GM23338 (cell line): ENCODE results near the gene GALNT13. TPM values are rescaled to one million over a fixed set of nuclear protein-coding genes. Genes with fewer than 3 reads are reported as not detected.

Experiments used
- ATAC-seq: fragments of 200-7000 bp; cut with Tn5 transposase; 3 replicates; pipeline ENCODE4 v1.9.1; 2020
- DNase-seq: peaks from one replicate; pipeline ENCODE4 v3.0.0-alpha.2; 2015; ENCODE audit warnings: low spot score
- H2AFZ ChIP-seq: fragments of 200-600 bp; sonication (generic); 2 replicates; pipeline ENCODE4 v1.8.0; 2016; ENCODE audit warnings: antibody characterized with exemption, mild to moderate bottlenecking, moderate library complexity
- H3F3A ChIP-seq: fragments of 200-600 bp; sonication (generic); replicated peaks from 2 replicates; pipeline ENCODE4 v1.8.0; 2017; ENCODE audit warnings: antibody characterized with exemption, mixed run types, low read depth
- H3K27ac ChIP-seq: fragments of 200-600 bp; sonication (generic); 2 replicates; pipeline ENCODE4 v1.6.1; 2016; ENCODE audit warnings: low read depth
- H3K27me3 ChIP-seq: fragments of 200-600 bp; sonication (generic); 2 replicates; pipeline ENCODE4 v1.8.0; 2016; ENCODE audit warnings: mild to moderate bottlenecking, mixed run types, moderate library complexity; ENCODE audit not compliant: insufficient read depth
- H3K36me3 ChIP-seq: fragments of 200-600 bp; sonication (generic); 2 replicates; pipeline ENCODE4 v1.8.0; 2016; ENCODE audit warnings: mild to moderate bottlenecking; ENCODE audit not compliant: insufficient read depth
- H3K4me1 ChIP-seq: fragments of 200-600 bp; sonication (generic); 2 replicates; pipeline ENCODE4 v1.8.0; 2016; ENCODE audit warnings: mild to moderate bottlenecking, moderate library complexity; ENCODE audit not compliant: insufficient read depth
- H3K4me2 ChIP-seq: fragments of 200-600 bp; sonication (generic); 2 replicates; pipeline ENCODE4 v1.7.1; 2017; ENCODE audit warnings: mixed run types
- H3K4me3 ChIP-seq: fragments of 200-600 bp; sonication (generic); 2 replicates; pipeline ENCODE4 v1.6.1; 2016; ENCODE audit warnings: mixed run types
- H3K79me2 ChIP-seq: fragments of 200-600 bp; sonication (generic); replicated peaks from 2 replicates; pipeline ENCODE4 v1.8.0; 2017; ENCODE audit warnings: mild to moderate bottlenecking; ENCODE audit not compliant: insufficient read depth
- H3K9me2 ChIP-seq: fragments of 200-600 bp; sonication (generic); 2 replicates; pipeline ENCODE4 v1.8.0; 2017; ENCODE audit not compliant: insufficient read depth
- H4K20me1 ChIP-seq: fragments of 200-600 bp; sonication (generic); replicated peaks from 2 replicates; pipeline ENCODE4 v1.8.0; 2017; ENCODE audit warnings: mild to moderate bottlenecking; ENCODE audit not compliant: insufficient read depth
- H3K27ac Mint-ChIP-seq: 2 replicates; pipeline ENCODE4 v1.8.0; 2020; ENCODE audit warnings: inconsistent platforms, mild to moderate bottlenecking, moderate library complexity, mixed read lengths
- H3K27me3 Mint-ChIP-seq: 3 replicates; pipeline ENCODE4 v1.8.0; 2022; ENCODE audit warnings: low read depth, mild to moderate bottlenecking, moderate library complexity, mixed read lengths, inconsistent platforms; ENCODE audit not compliant: insufficient read depth, poor library complexity
- H3K36me3 Mint-ChIP-seq: 3 replicates; pipeline ENCODE4 v1.8.0; 2021; ENCODE audit warnings: low read depth, mild to moderate bottlenecking, inconsistent platforms, moderate library complexity, mixed read lengths
- H3K4me1 Mint-ChIP-seq: 3 replicates; pipeline ENCODE4 v1.8.0; 2020; ENCODE audit warnings: mild to moderate bottlenecking, inconsistent platforms, mixed read lengths
- H3K4me3 Mint-ChIP-seq: 3 replicates; pipeline ENCODE4 v1.8.0; 2021; ENCODE audit warnings: moderate library complexity, mild to moderate bottlenecking, inconsistent platforms, mixed read lengths
- H3K9me3 Mint-ChIP-seq: 3 replicates; pipeline ENCODE4 v1.8.0; 2020; ENCODE audit warnings: moderate library complexity, mild to moderate bottlenecking, inconsistent platforms, mixed read lengths
- CREB1 ChIP-seq: fragments of 250-450 bp; sonication (Bioruptor Pico); IDR thresholded peaks from 2 replicates; pipeline ENCODE4 v1.5.0; 2020; ENCODE audit warnings: low read depth, mild to moderate bottlenecking, moderate library complexity
- EZH2phosphoT487 ChIP-seq: fragments of 200-600 bp; sonication (generic); IDR thresholded peaks from one replicate; pipeline ENCODE4 v1.8.1; 2018; ENCODE audit warnings: antibody characterized with exemption; ENCODE audit not compliant: unreplicated experiment
- JUNB ChIP-seq: IDR thresholded peaks from one replicate; pipeline ENCODE4 v1.6.1; 2016; ENCODE audit warnings: antibody characterized with exemption; ENCODE audit not compliant: unreplicated experiment
- POLR2AphosphoS5 ChIP-seq: IDR thresholded peaks from 2 replicates; pipeline ENCODE4 v1.6.1; 2016; ENCODE audit warnings: antibody characterized with exemption, low read depth
- STAT1 ChIP-seq: IDR thresholded peaks from one replicate; pipeline ENCODE4 v1.6.1; 2016; ENCODE audit warnings: antibody characterized with exemption; ENCODE audit not compliant: unreplicated experiment
- ZNF114 ChIP-seq: fragments of 250-450 bp; sonication (Bioruptor Pico); IDR thresholded peaks from 2 replicates; pipeline ENCODE4 v1.5.0; 2020; ENCODE audit warnings: mild to moderate bottlenecking, moderate library complexity
- ZNF331 ChIP-seq: fragments of 250-450 bp; sonication (Bioruptor Pico); IDR thresholded peaks from 2 replicates; pipeline ENCODE4 v1.5.0; 2020; ENCODE audit warnings: low read depth, mild to moderate bottlenecking, moderate library complexity
- long read RNA-seq: library from polyadenylated mRNA; unstranded; transcript quantifications from one replicate; pipeline ENCODE4 v2.0.0, GENCODE V29; 2020; ENCODE audit not compliant: unreplicated experiment
- polyA plus RNA-seq: library from polyadenylated mRNA; unstranded; fragments of >200 nt; fragmentation: Nextera tagmentation; extraction: Ambion mirVana; gene quantifications from 2 replicates; pipeline ENCODE4 v1.2.1, GENCODE V29; 2016
- total RNA-seq: library from RNA; depleted of rRNA; stranded (reverse); fragments of >200 nt; shearing (Covaris generic); gene quantifications from 2 replicates; pipeline ENCODE4 v1.2.3, GENCODE V29; 2014; rRNA removed
- TF ChIP-seq, protein P1 (sequence below), 2 experiments: fragments of 200-600 bp in 1 of 2; sonication (generic) in 1 of 2; conservative IDR thresholded peaks; 2 replicates each; pipeline versions ENCODE4 v1.5.1 to v1.6.1; 2016 to 2017; ENCODE audit warnings: antibody characterized with exemption in 2 of 2, low read depth in 2 of 2, mild to moderate bottlenecking in 2 of 2, moderate library complexity in 1 of 2
- TF ChIP-seq, protein P2 (sequence below): IDR thresholded peaks from one replicate; pipeline ENCODE4 v1.6.1; 2018; ENCODE audit warnings: antibody characterized with exemption; ENCODE audit not compliant: unreplicated experiment

GALNT13 gene
- total RNA-seq (5.2 and 7.5 TPM in 2 replicates), polyA plus RNA-seq (3.5 and 4.4 TPM in 2 replicates)
- long read RNA-seq, partial matches to known transcripts = 1 of 5 reads
- long read RNA-seq, other reads (novel, unspliced or antisense) = 4 of 5 reads

DNA sequence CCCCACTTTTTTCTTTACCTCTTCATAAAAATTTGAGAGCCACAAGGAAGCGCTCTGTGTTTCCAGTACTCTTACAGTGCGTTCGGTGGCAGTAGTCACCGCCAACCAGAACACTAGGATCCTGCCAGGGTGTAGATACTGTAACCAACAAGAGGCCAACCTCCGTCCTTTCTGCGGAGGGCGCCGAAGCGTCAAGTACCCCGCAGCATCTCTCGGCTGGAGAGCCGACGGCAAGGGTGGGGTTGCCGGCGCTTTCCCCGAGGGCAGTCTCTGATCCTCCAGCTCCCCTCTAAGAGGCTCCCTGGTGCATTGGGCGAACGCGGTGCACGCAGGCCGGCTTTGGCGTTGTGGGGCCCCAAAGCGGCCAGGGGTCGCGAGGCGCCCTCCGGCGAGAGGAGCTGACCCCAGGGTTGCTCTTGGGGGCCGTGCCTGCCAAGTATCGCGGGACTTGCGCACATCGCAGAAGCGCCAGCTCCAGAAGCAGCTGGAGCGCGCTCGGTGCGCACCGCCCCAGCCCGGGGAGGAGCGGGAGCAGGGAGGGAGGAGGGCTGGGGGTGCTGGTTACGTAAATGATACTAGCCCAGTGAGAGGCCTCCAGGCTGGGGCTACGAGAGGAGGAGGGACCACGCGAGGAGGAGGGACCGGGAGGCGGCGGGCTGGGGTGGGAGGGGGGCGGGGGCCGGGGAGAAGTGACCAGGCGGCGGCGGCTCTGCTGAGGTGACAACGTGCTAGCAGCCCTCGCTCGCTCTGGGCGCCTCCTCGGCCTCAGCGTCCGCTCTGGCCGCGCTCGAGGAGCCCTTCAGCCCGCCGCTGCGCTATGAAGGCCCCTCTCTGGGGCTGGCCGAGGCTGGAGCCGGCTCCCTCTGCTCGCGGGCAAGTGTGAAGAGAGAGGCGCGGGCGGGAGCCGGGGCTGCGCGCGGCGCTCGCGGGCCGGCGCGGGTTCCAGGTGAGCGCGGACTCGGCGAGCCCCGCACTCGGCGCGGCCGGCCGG is at the start of gene GALNT13:
Gene GALNT13 (plus strand): TSS at position 692 of the 991 bp plus-strand sequence.
- no peaks in the 10 kb centered on the region for H3F3A ChIP-seq
- H3K27me3 ChIP-seq = peaks cover 26% of the 10 kb centered on the region
- H3K4me1 ChIP-seq = 0 out of 2 replicates have a peak, but pooled peaks cover 8% of the 10 kb centered on the region
- Mint-ChIP-seq H3K27ac (no peak within 1 kb of the TSS; the same call in 1 of the 2 replicates), H3K4me3 (peak within 1 kb of the TSS; percentile 81), H3K4me1 (peaks cover 19% of the 10 kb centered on the region), H3K27me3 (peaks cover 24% of the 10 kb centered on the region), H3K9me3 (peaks cover 4% of the 10 kb centered on the region; the same call in 2 of the 3 replicates), H3K36me3 (no peaks in the 10 kb centered on the region; the same call in 2 of the 3 replicates)
- no peaks in the 10 kb centered on the region for H3K36me3 ChIP-seq
- H3K27ac ChIP-seq = no peak within 1 kb of the TSS
- H2AFZ ChIP-seq = no peak within 1 kb of the TSS
- H3K79me2 ChIP-seq = 0 out of 2 replicates have a peak, but pooled peaks cover 5% of the 10 kb centered on the region
- no peaks in the 10 kb centered on the region for H3K9me2 ChIP-seq
- H4K20me1 ChIP-seq = peaks cover 8% of the 10 kb centered on the region; the same call in 1 of the 2 replicates
- DNase-seq (peak; percentile 79), ATAC-seq (peak; percentile 81)
- H3K4me2 ChIP-seq = peak within 1 kb of the TSS; percentile 79
- TF ChIP-seq ZNF331 (CRISPR knock-in tag) = no peak
- TF ChIP-seq, protein P1, sequence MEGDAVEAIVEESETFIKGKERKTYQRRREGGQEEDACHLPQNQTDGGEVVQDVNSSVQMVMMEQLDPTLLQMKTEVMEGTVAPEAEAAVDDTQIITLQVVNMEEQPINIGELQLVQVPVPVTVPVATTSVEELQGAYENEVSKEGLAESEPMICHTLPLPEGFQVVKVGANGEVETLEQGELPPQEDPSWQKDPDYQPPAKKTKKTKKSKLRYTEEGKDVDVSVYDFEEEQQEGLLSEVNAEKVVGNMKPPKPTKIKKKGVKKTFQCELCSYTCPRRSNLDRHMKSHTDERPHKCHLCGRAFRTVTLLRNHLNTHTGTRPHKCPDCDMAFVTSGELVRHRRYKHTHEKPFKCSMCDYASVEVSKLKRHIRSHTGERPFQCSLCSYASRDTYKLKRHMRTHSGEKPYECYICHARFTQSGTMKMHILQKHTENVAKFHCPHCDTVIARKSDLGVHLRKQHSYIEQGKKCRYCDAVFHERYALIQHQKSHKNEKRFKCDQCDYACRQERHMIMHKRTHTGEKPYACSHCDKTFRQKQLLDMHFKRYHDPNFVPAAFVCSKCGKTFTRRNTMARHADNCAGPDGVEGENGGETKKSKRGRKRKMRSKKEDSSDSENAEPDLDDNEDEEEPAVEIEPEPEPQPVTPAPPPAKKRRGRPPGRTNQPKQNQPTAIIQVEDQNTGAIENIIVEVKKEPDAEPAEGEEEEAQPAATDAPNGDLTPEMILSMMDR (conservative IDR thresholded peaks at IDR 0.05; ENCODE audit: low read depth in 2 of 2) = no peak
- peak; percentile 52 for TF ChIP-seq POLR2AphosphoS5
- TF ChIP-seq CREB1 (CRISPR knock-in tag) = no peak; the same call in 1 of the 2 replicates
- TF ChIP-seq JUNB = no peak
- TF ChIP-seq EZH2phosphoT487 = no peak
- no peak for TF ChIP-seq ZNF114 (CRISPR knock-in tag)
- TF ChIP-seq STAT1 = no peak
- TF ChIP-seq, protein P2, sequence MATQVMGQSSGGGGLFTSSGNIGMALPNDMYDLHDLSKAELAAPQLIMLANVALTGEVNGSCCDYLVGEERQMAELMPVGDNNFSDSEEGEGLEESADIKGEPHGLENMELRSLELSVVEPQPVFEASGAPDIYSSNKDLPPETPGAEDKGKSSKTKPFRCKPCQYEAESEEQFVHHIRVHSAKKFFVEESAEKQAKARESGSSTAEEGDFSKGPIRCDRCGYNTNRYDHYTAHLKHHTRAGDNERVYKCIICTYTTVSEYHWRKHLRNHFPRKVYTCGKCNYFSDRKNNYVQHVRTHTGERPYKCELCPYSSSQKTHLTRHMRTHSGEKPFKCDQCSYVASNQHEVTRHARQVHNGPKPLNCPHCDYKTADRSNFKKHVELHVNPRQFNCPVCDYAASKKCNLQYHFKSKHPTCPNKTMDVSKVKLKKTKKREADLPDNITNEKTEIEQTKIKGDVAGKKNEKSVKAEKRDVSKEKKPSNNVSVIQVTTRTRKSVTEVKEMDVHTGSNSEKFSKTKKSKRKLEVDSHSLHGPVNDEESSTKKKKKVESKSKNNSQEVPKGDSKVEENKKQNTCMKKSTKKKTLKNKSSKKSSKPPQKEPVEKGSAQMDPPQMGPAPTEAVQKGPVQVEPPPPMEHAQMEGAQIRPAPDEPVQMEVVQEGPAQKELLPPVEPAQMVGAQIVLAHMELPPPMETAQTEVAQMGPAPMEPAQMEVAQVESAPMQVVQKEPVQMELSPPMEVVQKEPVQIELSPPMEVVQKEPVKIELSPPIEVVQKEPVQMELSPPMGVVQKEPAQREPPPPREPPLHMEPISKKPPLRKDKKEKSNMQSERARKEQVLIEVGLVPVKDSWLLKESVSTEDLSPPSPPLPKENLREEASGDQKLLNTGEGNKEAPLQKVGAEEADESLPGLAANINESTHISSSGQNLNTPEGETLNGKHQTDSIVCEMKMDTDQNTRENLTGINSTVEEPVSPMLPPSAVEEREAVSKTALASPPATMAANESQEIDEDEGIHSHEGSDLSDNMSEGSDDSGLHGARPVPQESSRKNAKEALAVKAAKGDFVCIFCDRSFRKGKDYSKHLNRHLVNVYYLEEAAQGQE = no peak
- peak within 1 kb of the TSS; percentile 57 for H3K4me3 ChIP-seq
